B cell (primary cell): ENCODE measurements around the gene IL22RA1. TPM values are rescaled to one million over a fixed set of nuclear protein-coding genes. Genes with fewer than 3 reads are reported as not detected.

Experiments
- ATAC-seq: fragments of 200-7000 bp; cut with Tn5 transposase; one replicate; pipeline ENCODE4 v1.10.0; 2021; ENCODE audit warnings: low read depth, mild to moderate bottlenecking, moderate number of reproducible peaks, moderate library complexity
- CTCF ChIA-PET: fragments of 350-600 bp; sonication (Branson Sonifier 250); formaldehyde crosslinking; loops from one replicate; lab custom pipeline; 2021; ENCODE audit warnings: antibody characterized with exemption, inconsistent platforms; lab: Charles Lee
- POLR2A ChIA-PET: fragments of 350-600 bp; sonication (Branson Sonifier 250); formaldehyde crosslinking; loops from one replicate; lab custom pipeline; 2021; ENCODE audit warnings: antibody characterized with exemption; lab: Charles Lee
- DNase-seq: peaks from one replicate; pipeline ENCODE4 v3.0.0; 2013
- H2AFZ ChIP-seq: 2 replicates; pipeline ENCODE4 v1.6.1; 2012; ENCODE audit warnings: mild to moderate bottlenecking, low read depth, low read length; ENCODE audit not compliant: insufficient read depth, poor library complexity, severe bottlenecking
- H3K27ac ChIP-seq, 2 donors: 1 replicate in 1 of 2; 2 replicates in 1 of 2; pipeline ENCODE4 v1.5.1; 2012 to 2013; ENCODE audit warnings: low read length in 2 of 2, mild to moderate bottlenecking in 2 of 2, moderate library complexity in 1 of 2
- H3K27me3 ChIP-seq, 4 experiments: fragments of 200-600 bp in 1 of 4; sonication (generic) in 1 of 4; replicated peaks in 1 of 4; 1 replicate in 2 of 4; 2 replicates in 2 of 4; pipeline versions ENCODE4 v1.6.1 to v1.7.0; 2013 to 2016; ENCODE audit warnings: low read length in 3 of 4, mild to moderate bottlenecking in 2 of 4, mixed read lengths in 1 of 4, moderate library complexity in 1 of 4; ENCODE audit not compliant: insufficient read depth in 4 of 4, control insufficient read depth in 3 of 4; ENCODE audit errors: control extremely low read depth in 1 of 4
- H3K36me3 ChIP-seq, 2 experiments: replicated peaks in 1 of 2; 1 replicate in 1 of 2; 2 replicates in 1 of 2; pipeline versions ENCODE4 v1.6.1 to v1.7.1; 2013; ENCODE audit warnings: low read length in 1 of 2; ENCODE audit not compliant: insufficient read depth in 2 of 2, control insufficient read depth in 1 of 2; ENCODE audit errors: control extremely low read depth in 1 of 2, extremely low read depth in 1 of 2
- H3K4me1 ChIP-seq, 2 donors: fragments of 200-600 bp in 1 of 2; sonication (generic) in 1 of 2; 1 replicate in 1 of 2; 2 replicates in 1 of 2; pipeline versions ENCODE4 v1.5.1 to v1.6.1; 2013 to 2017; ENCODE audit warnings: low read length in 2 of 2; ENCODE audit not compliant: control insufficient read depth in 2 of 2, insufficient read depth in 2 of 2
- H3K4me2 ChIP-seq: replicated peaks from 2 replicates; pipeline ENCODE3; 2012; ENCODE audit warnings: mild to moderate bottlenecking, low read depth, low read length; ENCODE audit not compliant: poor library complexity, severe bottlenecking
- H3K4me3 ChIP-seq, 5 experiments: fragments of 200-600 bp in 1 of 5; sonication (generic) in 1 of 5; 1 replicate in 3 of 5; 2 replicates in 2 of 5; pipeline versions ENCODE4 v1.5.1 to v1.7.0; 2011 to 2016; ENCODE audit warnings: low read length in 4 of 5, mild to moderate bottlenecking in 4 of 5, low read depth in 2 of 5, control low read depth in 1 of 5, moderate library complexity in 1 of 5; ENCODE audit not compliant: insufficient read depth in 1 of 5; ENCODE audit errors: control extremely low read depth in 1 of 5, extremely low read depth in 1 of 5
- H3K79me2 ChIP-seq: fragments of 200-600 bp; sonication (generic); one replicate; pipeline ENCODE4 v1.6.0; 2016; ENCODE audit warnings: low read length; ENCODE audit not compliant: control insufficient read depth, insufficient read depth
- H3K9ac ChIP-seq: fragments of 200-600 bp; sonication (generic); 2 replicates; pipeline ENCODE4 v1.6.1; 2017; ENCODE audit warnings: mild to moderate bottlenecking, low read length, moderate library complexity
- H3K9me3 ChIP-seq, 3 donors: one replicate each; pipeline versions ENCODE4 v1.6.1 to v1.7.1; 2013; ENCODE audit warnings: low read length in 2 of 3; ENCODE audit not compliant: control insufficient read depth in 2 of 3, insufficient read depth in 1 of 3; ENCODE audit errors: control extremely low read depth in 1 of 3
- H4K20me1 ChIP-seq: 2 replicates; pipeline ENCODE4 v1.6.0; 2012; ENCODE audit warnings: mild to moderate bottlenecking, low read length; ENCODE audit not compliant: insufficient read depth, control insufficient read depth, poor library complexity, severe bottlenecking
- H3K27ac Mint-ChIP-seq: one replicate; pipeline ENCODE4 v1.8.0; 2021; ENCODE audit warnings: mixed read lengths
- H3K27me3 Mint-ChIP-seq: one replicate; pipeline ENCODE4 v1.8.0; 2021; ENCODE audit warnings: mixed read lengths
- H3K4me1 Mint-ChIP-seq: one replicate; pipeline ENCODE4 v1.8.0; 2021; ENCODE audit warnings: mixed read lengths
- H3K4me3 Mint-ChIP-seq: one replicate; pipeline ENCODE4 v1.8.0; 2021; ENCODE audit warnings: mixed read lengths
- H3K9me3 Mint-ChIP-seq: one replicate; pipeline ENCODE4 v1.8.0; 2022; ENCODE audit warnings: mixed read lengths; ENCODE audit not compliant: insufficient read depth
- CTCF ChIP-seq: fragments of 200-600 bp; IDR thresholded peaks from one replicate; pipeline ENCODE4 v1.8.0; 2022; ENCODE audit warnings: antibody characterized with exemption, mild to moderate bottlenecking
- EZH2 ChIP-seq: IDR thresholded peaks from 2 replicates; pipeline ENCODE4 v1.6.1; 2012; ENCODE audit warnings: borderline replicate concordance, low read depth, mild to moderate bottlenecking, moderate library complexity, low read length; ENCODE audit not compliant: insufficient read depth, poor library complexity, severe bottlenecking
- WGBS: methylation state at CpG from one replicate; pipeline ENCODE4 v1.1.5; 2013; ENCODE audit warnings: missing lambda C conversion rate; ENCODE audit not compliant: insufficient coverage; 5-methylcytosine and 5-hydroxymethylcytosine counted together
- intact Hi-C: fragments of 100-400 bp; cut with micrococcal nuclease; formaldehyde crosslinking; loops from one replicate; pipeline ENCODE4 v1.10.0; 2022
- polyA plus RNA-seq: library from polyadenylated mRNA; depleted of rRNA; stranded (reverse); fragments of >200 nt; gene quantifications from 2 replicates; pipeline ENCODE4 v1.2.3, GENCODE V29; 2012
- total RNA-seq, 2 donors: library from RNA; stranded (reverse); fragments of 120-200 nt in 1 of 2; gene quantifications; 1 replicate in 1 of 2; 2 replicates in 1 of 2; pipeline versions ENCODE4 v1.2.3 to v1.2.4, GENCODE V29; 2013 to 2022

The IL22RA1 gene
- total and polyA plus RNA-seq, 2 donors (not counting 1 experiment from before 2014, with no cell fraction given): 0.10 TPM

- H3K4me3 Mint-ChIP-seq: no peak overlapping the region
- TF ChIP-seq CTCF (no peak), EZH2 (no peak)
- CTCF ChIA-PET: interaction anchor here (1.1 to 10.5 kb wide), 4 partner anchors 10 to 237 kb away, joined by 3 to 387 read pairs (median 120); no protein-coding TSS in a partner anchor
- H3K36me3 ChIP-seq: peaks cover 0 to 55% of the 10 kb centered on the region in 2 experiments
- no peaks in the 10 kb centered on the region for H3K9me3 Mint-ChIP-seq
- no peaks in the 10 kb centered on the region for H3K27me3 ChIP-seq
- H3K79me2 ChIP-seq: no peaks in the 10 kb centered on the region
- ATAC-seq (no peak), DNase-seq (no peak)
- H3K27ac ChIP-seq: no peak overlapping the region
- no peaks in the 10 kb centered on the region for H3K9me3 ChIP-seq
- H3K9ac ChIP-seq: no peak overlapping the region
- POLR2A ChIA-PET: no interaction called here
- H3K4me1 Mint-ChIP-seq: peaks cover 12% of the 10 kb centered on the region
- no peak overlapping the region for H3K4me2 ChIP-seq
- H3K27ac Mint-ChIP-seq: no peak overlapping the region
- intact Hi-C loops: no loop called here
- no peaks in the 10 kb centered on the region for H4K20me1 ChIP-seq
- no peak overlapping the region for H3K4me3 ChIP-seq
- H3K27me3 Mint-ChIP-seq: no peaks in the 10 kb centered on the region
- 95% methylated on average over 12 of the region's 18 CpGs for WGBS
- H2AFZ ChIP-seq: no peak overlapping the region
- H3K4me1 ChIP-seq: peaks cover 0 to 4% of the 10 kb centered on the region in 2 donors
These were observed 13.8 kb upstream of the IL22RA1 start for GRCh38 chr1:24156542-24157260.
